ENCODE data around the gene FLAD1.

GRCh38 chr1:154989195-154989860, 6.2 kb downstream of the FLAD1 start:
- no peak for TF ChIP-seq EZH2 (IDR thresholded peaks at IDR 0.05)
- no peak for TF ChIP-seq POLR2AphosphoS5 (IDR thresholded peaks at IDR 0.05; ENCODE audit: borderline replicate concordance, low read depth, low read length)
- TF ChIP-seq FOXP2 (optimal IDR thresholded peaks at IDR 0.05; ENCODE audit: control extremely low read depth, extremely low read length, insufficient read depth), result no peak

Measured in SK-N-MC (cell line).